Endothelial cell of umbilical vein (primary cell): Measurements from ENCODE around the gene SLC9C1. TPM values are rescaled to one million over a fixed set of nuclear protein-coding genes. Genes with fewer than 3 reads are reported as not detected.

Experiments used
- BruUV-seq: library from RNA; stranded (reverse); fragments of 400-500 nt; replicated peaks from 2 replicates; lab custom pipeline; 2021; lab: Mats Ljungman, UMichigan
- CTCF ChIA-PET: fragments of 300-600, 350-600 bp; sonication (Branson Sonifier 250); formaldehyde crosslinking; loops from one replicate; lab custom pipeline; 2021; ENCODE audit warnings: antibody characterized with exemption, inconsistent platforms; lab: Charles Lee
- POLR2A ChIA-PET: fragments of 300-600, 350-600 bp; sonication (Branson Sonifier 250); formaldehyde crosslinking; loops from one replicate; lab custom pipeline; 2021; ENCODE audit warnings: antibody characterized with exemption, inconsistent platforms; lab: Charles Lee
- DNase-seq: peaks from one replicate; pipeline ENCODE4 v3.0.0-alpha.2; 2011; ENCODE audit warnings: low read depth, low spot score
- FAIRE-seq: peaks from 2 replicates; lab custom pipeline; 2011; peaks lifted over from hg19 to GRCh38; lab: Jason Lieb, UNC
- H2AFZ ChIP-seq: 2 replicates; pipeline ENCODE4 v1.6.0; 2012; ENCODE audit warnings: low read depth, low read length, control low read depth, inconsistent platforms
- H3K27ac ChIP-seq: 2 replicates; pipeline ENCODE4 v1.5.1; 2011; ENCODE audit warnings: low read depth, mild to moderate bottlenecking, control low read depth, low read length, moderate library complexity; ENCODE audit not compliant: insufficient read depth
- H3K27me3 ChIP-seq, 2 experiments: 2 replicates each; pipeline versions ENCODE4 v1.6.0 to v1.6.1; 2011; ENCODE audit warnings: low read length in 2 of 2, mixed read lengths in 1 of 2; ENCODE audit not compliant: control insufficient read depth in 2 of 2, insufficient read depth in 2 of 2
- H3K36me3 ChIP-seq, 2 experiments: 2 replicates in 1 of 2; 3 replicates in 1 of 2; pipeline ENCODE4 v1.5.1; 2011; ENCODE audit warnings: low read length in 2 of 2, mild to moderate bottlenecking in 1 of 2, moderate library complexity in 1 of 2; ENCODE audit not compliant: control insufficient read depth in 2 of 2, insufficient read depth in 2 of 2; ENCODE audit errors: extremely low read depth in 1 of 2
- H3K4me1 ChIP-seq: 3 replicates; pipeline ENCODE4 v1.5.1; 2011; ENCODE audit warnings: mild to moderate bottlenecking, low read length; ENCODE audit not compliant: control insufficient read depth, insufficient read depth; ENCODE audit errors: extremely low read depth
- H3K4me2 ChIP-seq: 2 replicates; pipeline ENCODE4 v1.6.1; 2011; ENCODE audit warnings: low read length, control low read depth, mixed read lengths; ENCODE audit not compliant: insufficient read depth
- H3K4me3 ChIP-seq, 3 experiments: fragments of 200-600 bp in 1 of 3; sonication (generic), shearing (Covaris generic) in 1 of 3; replicated peaks in 1 of 3; 2 replicates each; pipeline ENCODE4 v1.5.1; 2011 to 2016; ENCODE audit warnings: control low read depth in 3 of 3, low read length in 3 of 3, mild to moderate bottlenecking in 2 of 3, inconsistent platforms in 1 of 3, low read depth in 1 of 3, moderate library complexity in 1 of 3; ENCODE audit not compliant: insufficient read depth in 1 of 3
- H3K79me2 ChIP-seq: 2 replicates; pipeline ENCODE4 v1.6.0; 2012; ENCODE audit warnings: low read length, inconsistent platforms; ENCODE audit not compliant: control insufficient read depth, insufficient read depth
- H3K9ac ChIP-seq: replicated peaks from 2 replicates; pipeline ENCODE3; 2011; ENCODE audit warnings: low read length, control low read depth; ENCODE audit not compliant: insufficient read depth; ENCODE audit errors: extremely low read depth
- H3K9me1 ChIP-seq: replicated peaks from 3 replicates; pipeline ENCODE4 v1.6.0; 2011; ENCODE audit warnings: mild to moderate bottlenecking, low read length; ENCODE audit not compliant: control insufficient read depth, insufficient read depth; ENCODE audit errors: extremely low read depth
- H3K9me3 ChIP-seq: replicated peaks from 2 replicates; pipeline ENCODE4 v1.5.1; 2012; ENCODE audit warnings: low read length, inconsistent platforms; ENCODE audit not compliant: control insufficient read depth, insufficient read depth
- H4K20me1 ChIP-seq: replicated peaks from 2 replicates; pipeline ENCODE3; 2011; ENCODE audit warnings: mild to moderate bottlenecking, low read length; ENCODE audit not compliant: control insufficient read depth, insufficient read depth; ENCODE audit errors: extremely low read depth
- CTCF ChIP-seq, 2 donors: IDR thresholded peaks; 1 replicate in 1 of 2; 2 replicates in 1 of 2; pipeline ENCODE4 v1.5.1; 2011; ENCODE audit warnings: low read length in 2 of 2, mild to moderate bottlenecking in 2 of 2, moderate library complexity in 2 of 2, control low read depth in 1 of 2, inconsistent platforms in 1 of 2, low read depth in 1 of 2; ENCODE audit not compliant: insufficient read depth in 1 of 2; ENCODE audit errors: extremely low read depth in 1 of 2
- EZH2 ChIP-seq: IDR thresholded peaks from 2 replicates; pipeline ENCODE4 v1.6.1; 2012; ENCODE audit warnings: borderline replicate concordance, low read depth, mild to moderate bottlenecking, moderate library complexity, low read length, inconsistent platforms; ENCODE audit not compliant: severe bottlenecking
- FOS ChIP-seq: IDR thresholded peaks from 2 replicates; pipeline ENCODE4 v1.6.1; 2011; ENCODE audit warnings: mild to moderate bottlenecking, low read length, moderate library complexity, borderline replicate concordance; ENCODE audit not compliant: insufficient read depth
- GATA2 ChIP-seq: IDR thresholded peaks from 2 replicates; pipeline ENCODE4 v1.7.0; 2011; ENCODE audit warnings: low read depth, mild to moderate bottlenecking, moderate library complexity, mixed read lengths, low read length; ENCODE audit not compliant: insufficient read length, insufficient read depth
- JUN ChIP-seq: IDR thresholded peaks from 2 replicates; pipeline ENCODE4 v1.6.1; 2011; ENCODE audit warnings: borderline replicate concordance, low read depth; ENCODE audit not compliant: insufficient read length, insufficient read depth
- MAX ChIP-seq: IDR thresholded peaks from 2 replicates; pipeline ENCODE4 v1.6.1; 2011; ENCODE audit not compliant: insufficient read depth, insufficient read length
- MYC ChIP-seq: IDR thresholded peaks from one replicate; pipeline ENCODE4 v1.6.1; 2011; ENCODE audit warnings: mild to moderate bottlenecking, low read depth, low read length
- POLR2A ChIP-seq: IDR thresholded peaks from 2 replicates; pipeline ENCODE4 v1.6.1; 2012; ENCODE audit warnings: low read depth, mild to moderate bottlenecking, control low read depth, low read length
- POLR2AphosphoS5 ChIP-seq: IDR thresholded peaks from 2 replicates; pipeline ENCODE4 v1.6.1; 2012; ENCODE audit warnings: low read depth, mild to moderate bottlenecking, control low read depth, low read length, moderate library complexity; ENCODE audit not compliant: insufficient read depth
- dilution Hi-C: fragments of 300-500 bp; cut with MboI; formaldehyde crosslinking; loops from one replicate; pipeline ENCODE4 v1.15.0; 2019; ENCODE audit warnings: low sequenced_read_pairs; ENCODE audit not compliant: extremely low pct_ligation_motif_present
- intact Hi-C: fragments of 100-400 bp; cut with micrococcal nuclease; formaldehyde crosslinking; loops from one replicate; pipeline ENCODE4 v1.10.0; 2022
- polyA plus RNA-seq, 4 experiments: library from polyadenylated mRNA; depleted of rRNA in 3 of 4; stranded (reverse) in 3 of 4; unstranded in 1 of 4; fragments of >200 nt; gene quantifications; 2 replicates each; pipeline versions ENCODE4 v1.2.1 to v1.2.3, GENCODE V29; 2011 to 2012; ENCODE audit warnings: missing spikeins in 1 of 4
- total RNA-seq: library from RNA; stranded (reverse); gene quantifications from 2 replicates; pipeline ENCODE4 v1.2.3, GENCODE V29; 2021

Gene SLC9C1
- total and polyA plus RNA-seq, 2 donors (not counting 3 experiments of a cell fraction or from before 2014, with no cell fraction given): not detected

- Histone ChIP-seq H3K27ac (no peak overlapping the region), H2AFZ (no peak overlapping the region), H3K27me3 (no peaks in the 10 kb centered on the region), H3K9ac (no peak overlapping the region), H3K9me1 (no peaks in the 10 kb centered on the region), H3K4me1 (peaks cover 7% of the 10 kb centered on the region), H3K79me2 (no peaks in the 10 kb centered on the region), H3K4me2 (no peak overlapping the region), H3K9me3 (no peaks in the 10 kb centered on the region), H3K4me3 (no peak overlapping the region), H3K36me3 (no peaks in the 10 kb centered on the region), H4K20me1 (no peaks in the 10 kb centered on the region)
- FAIRE-seq: no peak
- CTCF ChIA-PET: interaction anchor here (0.9 to 1.8 kb wide), 3 partner anchors 12 to 403 kb away, joined by 3 to 5 read pairs (median 3); no protein-coding TSS in a partner anchor
- intact Hi-C loops: loop anchor here (10.0 kb wide), 2 partner anchors 207 to 317 kb away; no protein-coding TSS in a partner anchor
- POLR2A ChIA-PET: interaction anchor here (0.6 kb wide), 1 partner anchor 1721 kb away, joined by 3 read pairs; the partner anchor contains the start of gene GRAMD1C
- BruUV-seq: no TSS peak
- DNase-seq: no peak
- no peak for TF ChIP-seq FOS
- TF ChIP-seq MAX: no peak
- no peak for TF ChIP-seq POLR2A
- no peak for TF ChIP-seq CTCF (IDR thresholded peaks at IDR 0.05; ENCODE audit: extremely low read depth in 1 of 2, insufficient read depth in 1 of 2, low read depth in 1 of 2, low read length in 2 of 2)
- no peak for TF ChIP-seq MYC
- no peak for TF ChIP-seq GATA2
- no peak for TF ChIP-seq JUN
- no peak for TF ChIP-seq EZH2
- TF ChIP-seq POLR2AphosphoS5: no peak
- dilution Hi-C loops: no loop called here
Observed at GRCh38 chr3:112117415-112117814, 176.6 kb downstream of the SLC9C1 start.
